HG03469 (cell line): Measurements from ENCODE around the gene CD300C.
"Not testable (repeated sequence)": the region's sequence is repeated elsewhere in the genome, so short reads cannot be mapped to it uniquely, and the experiment has no call there.

Experiments
- ATAC-seq: cut with Tn5 transposase; IDR thresholded peaks from one replicate; pipeline ENCODE4 v1.9.1; 2021; ENCODE audit warnings: mild to moderate bottlenecking, moderate library complexity, moderate number of reproducible peaks; ENCODE audit not compliant: unreplicated experiment

CD300C gene

GRCh38 chr17:74536890-74537289, 9.0 kb downstream of the CD300C start:
- ATAC-seq, result no peak

GRCh38 chr17:74532115-74532514, 13.8 kb downstream of the CD300C start:
- no peak for ATAC-seq

GRCh38 chr17:74531231-74531761, 14.6 kb downstream of the CD300C start, which contains the start of gene CD300LB:
TSS of gene CD300LB (minus strand) at chr17:74531475. CDS start at chr17:74531350, 125 bp downstream.
- ATAC-seq, result no peak

DNA sequence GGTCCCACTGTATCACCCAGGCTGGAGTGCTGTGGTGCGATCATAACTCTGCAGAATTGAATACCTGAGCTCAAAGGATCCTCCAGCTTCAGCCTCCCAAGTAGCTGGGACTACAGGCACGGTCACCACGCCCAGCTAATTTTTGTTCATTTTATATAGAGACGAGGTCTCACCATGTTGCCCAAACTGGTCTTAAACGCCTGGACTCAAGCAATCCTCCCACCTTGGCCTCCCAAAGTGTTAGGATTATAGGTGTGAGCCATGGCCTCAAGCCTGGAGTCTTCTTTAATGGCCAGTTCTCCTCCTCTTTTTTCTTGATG, 15.1 kb downstream of the CD300C start:
- ATAC-seq, result no peak

DNA sequence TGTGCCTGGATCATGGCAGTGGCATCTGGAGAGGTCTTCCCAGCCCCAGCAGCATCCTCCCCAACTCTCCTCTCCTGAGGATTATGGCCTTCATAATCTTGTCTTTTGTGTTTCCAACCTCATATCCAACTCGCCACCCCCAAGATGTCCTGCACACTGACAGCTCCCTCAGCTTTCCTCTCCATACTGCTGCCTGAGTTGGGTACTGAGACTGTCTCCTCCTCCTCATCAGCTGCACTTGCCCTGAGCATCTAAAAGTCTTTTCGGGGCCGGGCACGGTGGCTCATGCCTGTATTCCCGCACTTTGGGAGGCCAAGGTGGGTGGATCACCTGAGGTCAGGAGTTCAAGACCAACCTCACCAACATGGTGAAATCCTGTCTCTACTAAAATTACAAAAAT, 16.7 kb downstream of the CD300C start:
- no peak for ATAC-seq

DNA sequence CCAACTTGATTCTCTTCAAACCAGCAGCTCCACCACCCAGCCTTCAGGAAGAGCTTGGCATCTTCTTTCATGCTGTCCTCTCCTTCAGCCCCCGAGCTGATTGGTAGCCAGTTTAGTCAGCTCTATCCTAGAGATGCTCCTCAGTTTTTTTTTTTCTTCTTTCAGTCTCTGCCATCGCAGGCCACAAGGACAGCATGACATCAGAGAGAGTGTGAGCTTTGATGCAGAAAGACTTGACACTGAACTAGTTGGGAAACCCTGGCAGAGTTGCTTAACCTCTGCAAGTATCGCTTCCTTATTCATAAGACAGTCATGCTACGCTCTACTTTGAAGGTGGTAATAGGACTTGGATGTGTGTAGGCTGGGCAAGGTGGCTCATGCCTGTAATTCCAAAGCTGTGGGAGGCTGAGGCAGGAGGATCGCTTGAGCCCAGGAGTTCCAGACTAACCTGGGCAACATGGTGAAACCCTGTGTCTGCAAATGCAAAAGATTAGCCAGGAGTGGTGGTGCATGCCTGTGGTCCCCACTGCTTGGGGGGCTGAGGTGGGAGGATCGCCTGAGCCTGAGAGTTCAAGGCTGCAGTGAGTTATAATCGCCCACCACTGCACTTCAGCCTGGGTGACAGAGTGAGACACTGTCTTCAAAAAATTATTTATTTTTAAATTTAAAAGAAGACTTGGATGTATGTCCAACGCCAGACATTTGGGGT, 17.3 kb downstream of the CD300C start:
- peak; percentile 74 for ATAC-seq

- ATAC-seq, result no peak
These were observed 18.2 kb downstream of the CD300C start for GRCh38 chr17:74527756-74528155.

DNA sequence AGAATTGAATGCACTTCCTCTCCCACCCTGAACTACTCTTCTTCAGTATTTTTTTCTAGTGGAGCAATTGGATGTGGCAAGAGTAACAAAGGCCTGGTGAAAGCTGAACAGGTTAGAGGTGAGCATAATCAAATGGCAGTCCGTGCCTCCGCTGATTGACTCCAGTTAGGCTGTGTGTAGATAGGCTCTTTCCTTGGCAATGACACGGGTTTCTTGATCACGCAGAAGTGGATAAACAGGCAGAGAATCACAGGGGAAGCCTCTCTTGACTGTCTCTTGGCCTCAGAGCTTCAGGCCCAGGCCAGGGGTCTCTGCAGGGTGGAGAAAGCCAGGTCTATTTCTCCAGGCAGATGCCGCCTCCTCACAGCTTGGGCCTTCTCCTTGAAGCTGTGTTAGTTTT, 18.8 kb downstream of the CD300C start:
- ATAC-seq, result no peak

DNA sequence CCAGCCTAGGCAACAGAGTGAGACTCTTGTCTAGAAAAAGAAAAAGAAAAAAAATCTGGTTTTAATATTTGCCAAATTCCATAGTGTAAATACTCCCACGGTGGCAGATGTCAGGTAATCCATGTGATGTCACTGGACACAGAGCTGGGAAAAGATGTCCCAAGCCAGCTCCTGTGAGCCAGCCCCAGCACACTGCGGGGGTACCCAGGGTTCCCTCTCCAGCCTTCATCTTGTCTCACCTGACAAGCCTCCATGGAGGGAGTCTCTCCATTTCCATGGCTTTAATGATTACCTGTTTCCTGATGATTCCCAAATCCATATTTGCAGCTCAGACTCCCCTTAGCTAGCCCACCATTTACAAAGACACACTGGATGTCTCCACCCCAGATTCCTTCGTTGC, 19.2 kb downstream of the CD300C start:
- ATAC-seq, result no peak

DNA sequence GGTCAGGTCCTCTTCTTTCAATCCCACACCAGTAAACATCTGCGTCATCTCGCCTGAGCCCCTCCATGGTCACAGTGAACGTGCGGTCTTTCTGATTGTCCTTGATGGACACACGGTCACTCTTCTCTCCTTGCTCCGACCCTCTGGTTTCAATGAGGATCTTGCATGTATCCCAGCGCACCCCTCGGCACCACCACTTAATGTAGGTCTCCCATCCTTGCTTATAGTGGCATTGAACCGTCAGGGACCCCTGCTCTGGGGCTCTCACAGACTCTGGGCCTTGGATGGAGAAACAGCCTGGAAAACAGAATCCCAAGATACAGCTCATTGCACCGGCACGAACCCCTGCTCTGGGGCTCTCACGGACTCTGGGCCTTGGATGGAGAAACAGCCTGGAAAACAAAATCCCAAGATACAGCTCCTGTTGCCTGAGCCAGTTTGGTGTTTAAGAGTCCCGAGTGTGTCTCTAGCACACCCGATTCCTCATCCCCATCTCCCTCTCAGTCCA, 20.1 kb downstream of the CD300C start:
- ATAC-seq, result no peak

- ATAC-seq, result no peak
These were observed 20.5 kb downstream of the CD300C start for GRCh38 chr17:74525465-74525725.

GRCh38 chr17:74524653-74525464, 21.1 kb downstream of the CD300C start:
- no peak for ATAC-seq

GRCh38 chr17:74523308-74523707, 22.6 kb downstream of the CD300C start:
- ATAC-seq, result no peak

DNA sequence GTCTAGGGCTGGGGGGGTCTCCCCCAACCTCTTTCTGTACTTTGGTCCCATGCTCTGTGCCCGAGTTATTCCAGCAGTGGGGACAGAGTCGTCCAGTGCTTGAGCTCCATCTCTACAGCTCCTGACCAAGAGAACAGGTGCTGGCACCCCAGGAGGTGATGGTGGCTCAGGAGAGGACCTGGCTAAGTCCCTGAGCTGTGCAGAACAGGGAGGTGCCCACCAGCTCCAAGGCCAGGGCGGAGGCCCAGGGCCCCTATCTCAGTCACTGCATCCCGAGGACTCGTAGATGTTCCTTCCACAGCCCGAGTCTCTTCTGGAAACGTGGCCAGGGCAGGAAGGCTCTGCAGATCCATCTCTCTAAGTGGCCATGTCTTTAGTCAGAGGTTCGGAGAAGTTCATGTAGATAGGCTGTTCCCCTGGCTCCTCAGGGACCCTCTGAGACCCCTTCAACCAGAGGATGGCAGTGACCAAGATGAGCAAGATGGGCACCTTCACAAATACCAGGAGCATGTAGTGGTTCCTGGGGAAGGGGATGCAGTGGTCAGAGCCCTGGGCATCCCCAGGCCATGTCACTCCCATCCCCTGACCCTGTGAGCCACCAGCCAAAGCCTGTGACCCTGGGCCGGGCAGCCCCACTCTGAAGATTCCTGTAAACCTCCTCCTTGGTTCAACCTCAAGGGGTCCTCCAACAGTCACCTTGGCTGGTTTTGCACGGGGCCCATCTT, 23.4 kb downstream of the CD300C start:
- ATAC-seq, result no peak

DNA sequence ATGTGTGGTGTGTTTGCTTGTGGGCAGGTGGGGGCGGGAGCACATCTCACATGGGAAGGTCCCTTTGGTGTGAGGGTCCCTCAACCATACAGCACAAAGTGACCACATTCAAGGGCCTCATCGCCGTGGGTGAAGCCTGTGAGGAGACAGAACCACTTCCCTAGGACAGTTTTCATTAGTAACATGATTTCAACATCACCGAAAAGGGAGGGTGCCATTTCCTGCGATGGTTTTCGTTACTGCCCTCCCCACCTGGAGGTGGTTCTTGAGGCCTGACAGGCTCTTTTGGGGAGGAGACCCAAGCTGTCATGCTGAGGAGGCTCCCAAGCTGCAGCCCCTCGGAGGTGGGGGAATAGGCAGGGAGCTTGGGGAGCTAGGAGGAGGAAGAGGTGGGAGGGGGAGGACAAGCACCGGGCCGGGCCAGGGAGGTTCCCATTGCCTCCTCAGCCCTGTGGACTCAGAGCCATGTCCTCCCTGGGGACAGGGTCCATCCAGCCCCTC, 24.2 kb downstream of the CD300C start:
- ATAC-seq, result no peak

DNA sequence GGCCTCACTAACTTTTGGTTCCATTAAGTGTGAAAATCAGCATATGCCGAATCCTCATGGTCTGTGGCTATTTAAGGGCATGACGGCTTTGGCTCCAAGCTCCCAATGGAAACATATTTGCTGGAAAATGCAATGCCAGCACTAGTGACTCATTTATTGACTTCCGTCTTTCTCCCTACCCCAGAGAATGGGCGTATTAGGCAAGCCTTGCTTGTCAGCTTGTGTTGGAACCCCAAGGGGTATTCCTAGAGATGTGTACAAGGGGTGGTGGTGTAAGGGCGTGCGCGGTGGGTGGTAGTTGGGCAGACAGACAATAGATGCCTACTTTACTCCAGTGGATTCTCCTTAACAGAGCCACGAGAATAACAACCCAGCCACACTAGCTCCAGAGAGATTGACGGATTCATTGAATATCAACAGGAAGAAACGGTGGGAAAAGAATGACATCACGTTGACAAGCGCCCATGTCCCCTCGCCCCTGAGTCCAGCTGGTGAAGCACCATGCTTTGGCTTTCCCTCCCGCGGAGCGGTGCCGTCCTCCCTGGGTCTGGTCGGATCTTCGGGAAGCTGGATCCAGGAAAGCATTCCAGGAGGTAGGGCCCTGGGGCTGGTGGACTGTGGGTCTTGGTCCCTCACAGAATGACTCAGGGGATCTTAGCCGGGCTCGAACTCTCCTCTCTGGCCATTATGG, 25.0 kb downstream of the CD300C start:
- ATAC-seq, result no peak

- no peak for ATAC-seq
These were observed 25.9 kb downstream of the CD300C start for GRCh38 chr17:74520016-74520434.

DNA sequence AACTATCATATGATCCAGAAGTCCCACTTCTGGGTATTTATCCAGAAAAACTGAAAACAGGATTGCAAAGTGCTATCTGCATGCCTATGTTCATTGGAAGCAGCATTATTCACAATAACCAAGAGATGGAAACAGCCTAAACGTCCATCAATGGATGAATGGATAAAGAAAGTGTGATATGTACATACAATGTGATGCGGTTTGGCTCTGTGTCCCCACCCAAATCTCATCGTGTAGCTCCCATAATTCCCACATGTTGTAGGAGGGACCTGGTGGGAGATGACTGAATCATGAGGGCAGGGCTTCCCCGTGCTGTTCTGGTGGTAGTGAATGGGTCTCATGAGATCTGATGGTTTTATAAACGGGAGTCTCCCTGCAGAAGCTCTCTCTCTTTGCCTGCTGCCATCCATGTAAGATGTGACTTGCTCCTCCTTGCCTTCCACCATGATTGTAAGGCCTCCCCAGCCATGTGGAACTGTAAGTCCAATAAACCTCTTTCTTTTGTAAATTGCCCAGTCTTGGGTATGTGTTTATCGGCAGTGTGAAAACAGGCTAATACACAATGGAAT, 27.4 kb downstream of the CD300C start:
- ATAC-seq, result not testable (repeated sequence)

DNA sequence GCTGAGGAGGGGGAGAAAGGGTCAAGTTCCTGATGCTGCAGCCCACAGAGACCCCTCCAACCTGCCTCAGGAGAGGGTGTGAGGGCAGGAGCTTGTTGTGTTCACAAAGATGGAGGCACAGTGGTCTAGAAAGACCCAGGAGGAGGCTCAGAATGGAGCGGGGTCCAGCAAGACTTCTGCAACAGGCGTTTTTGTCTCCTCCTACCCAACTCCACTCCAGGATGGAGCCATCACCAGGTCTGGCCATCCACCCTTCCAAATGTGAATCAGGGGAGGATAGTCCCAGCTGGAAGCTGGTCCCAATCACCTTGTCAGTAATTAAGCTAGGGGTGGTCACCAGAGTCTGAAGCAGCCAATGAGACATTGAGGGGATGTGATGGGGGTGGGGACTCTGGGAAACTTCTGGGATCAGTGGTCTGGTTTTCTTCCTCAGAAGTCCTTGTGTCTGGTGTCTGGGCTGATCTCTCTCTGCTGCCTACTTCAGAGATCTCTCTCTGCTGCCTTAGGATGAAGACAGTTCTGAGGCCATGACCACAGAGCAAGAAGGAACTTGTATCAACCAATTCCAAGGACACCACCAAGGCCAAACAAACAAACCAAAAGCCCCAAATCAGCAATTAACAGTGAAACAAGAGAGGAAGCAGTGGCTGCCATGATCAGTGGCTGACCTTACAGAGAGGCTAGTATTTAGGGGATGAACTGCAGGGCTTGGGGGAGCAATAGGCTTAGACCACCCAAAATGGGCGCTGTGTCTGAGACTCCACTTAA, 29.2 kb downstream of the CD300C start:
- no peak for ATAC-seq

DNA sequence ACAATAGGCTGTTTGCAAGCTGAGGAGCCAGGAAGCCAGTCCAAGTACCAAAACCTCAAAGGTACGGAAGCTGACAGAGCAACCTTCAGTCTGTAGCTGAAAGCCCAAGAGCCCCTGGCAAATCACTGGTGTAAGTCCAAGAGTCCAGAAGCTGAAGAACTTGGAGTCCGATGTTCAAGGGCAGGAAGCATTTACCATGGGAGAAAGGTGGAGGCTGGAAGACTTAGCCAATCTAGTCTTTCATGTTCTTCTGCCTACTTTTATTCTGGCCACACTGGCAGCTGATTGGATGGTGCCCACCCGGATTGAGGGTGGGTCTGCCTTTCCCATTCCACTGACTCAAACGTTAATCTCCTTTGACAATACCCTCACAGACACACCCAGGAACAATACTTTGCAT, 30.0 kb downstream of the CD300C start:
- ATAC-seq, result no peak
